ENCODE results near the gene PFKFB4.

- TF ChIP-seq CTCF (IDR thresholded peaks at IDR 0.05; ENCODE audit: borderline replicate concordance, extremely low read depth, low read length, poor library complexity, severe bottlenecking) (no peak), EZH2 (IDR thresholded peaks at IDR 0.05; ENCODE audit: borderline replicate concordance, low read depth, low read length, severe bottlenecking) (no peak)
Observed at GRCh38 chr3:48524970-48525369, 31.6 kb downstream of the PFKFB4 start.
